ENCODE measurements around the gene CEBPB. TPM values are rescaled to one million over a fixed set of nuclear protein-coding genes. Genes with fewer than 3 reads are reported as not detected.
A peak's percentile ranks its signal among the peaks of the same experiment; 100 is the strongest.
"Not testable (repeated sequence)": the region's sequence is repeated elsewhere in the genome, so short reads cannot be mapped to it uniquely, and the experiment has no call there.

Gene CEBPB
- total RNA-seq, 1 experiment from 2014 or later = 226 TPM

GRCh38 chr20:50152394-50153152 lies 38.1 kb upstream of the CEBPB start:
- H3K9me3 Mint-ChIP-seq (ENCODE audit: unreplicated experiment) = no peaks in the 10 kb centered on the region
- peak overlapping the region; percentile 94 for H3K27ac Mint-ChIP-seq (ENCODE audit: low read depth, unreplicated experiment)
- POLR2A ChIA-PET = interaction anchor here (0.5 to 19.2 kb wide), 36 partner anchors 9 to 777 kb away, joined by 3 to 386 read pairs (median 4); partner anchors contain the start of genes PTPN1 and UBE2V1
- no peaks in the 10 kb centered on the region for H3K27me3 Mint-ChIP-seq (ENCODE audit: insufficient read depth, unreplicated experiment)
- CTCF ChIA-PET = interaction anchor here (0.6 to 8.5 kb wide), 32 partner anchors 9 to 1299 kb away, joined by 3 to 408 read pairs (median 5); partner anchors contain the start of gene UBE2V1
- peaks cover 52% of the 10 kb centered on the region for H3K4me1 Mint-ChIP-seq (ENCODE audit: insufficient read depth, unreplicated experiment)
- BruUV-seq (replicated peaks) = no TSS peak
- peak overlapping the region; percentile 87 for H3K4me3 Mint-ChIP-seq (ENCODE audit: unreplicated experiment)
- peaks cover 13% of the 10 kb centered on the region for H3K36me3 Mint-ChIP-seq (ENCODE audit: insufficient read depth, unreplicated experiment)
- peak; percentile 76 for DNase-seq (ENCODE audit: unreplicated experiment)
- intact Hi-C loops (cut with micrococcal nuclease) = loop anchor here (1.0 kb wide), 2 partner anchors 14 to 31 kb away; no protein-coding TSS in a partner anchor
- TF ChIP-seq CTCF (IDR thresholded peaks at IDR 0.05; ENCODE audit: unreplicated experiment) = peak; percentile 40

GRCh38 chr20:50153153-50153499 lies 37.5 kb upstream of the CEBPB start:
- DNase-seq (ENCODE audit: unreplicated experiment) = peak; percentile 24
- Mint-ChIP-seq H3K9me3 (ENCODE audit: unreplicated experiment) (no peaks in the 10 kb centered on the region), H3K36me3 (ENCODE audit: insufficient read depth, unreplicated experiment) (peaks cover 13% of the 10 kb centered on the region), H3K4me3 (ENCODE audit: unreplicated experiment) (peak overlapping the region; percentile 87), H3K27me3 (ENCODE audit: insufficient read depth, unreplicated experiment) (no peaks in the 10 kb centered on the region), H3K4me1 (ENCODE audit: insufficient read depth, unreplicated experiment) (peaks cover 49% of the 10 kb centered on the region), H3K27ac (ENCODE audit: low read depth, unreplicated experiment) (peak overlapping the region; percentile 94)
- intact Hi-C loops (cut with micrococcal nuclease) = loop anchor here (1.0 kb wide), 1 partner anchor 13 kb away; no protein-coding TSS in a partner anchor
- TSS peak; percentile 34 for BruUV-seq (replicated peaks)
- CTCF ChIA-PET = interaction anchor here (0.5 to 8.5 kb wide), 29 partner anchors 8 to 1299 kb away, joined by 3 to 408 read pairs (median 5); partner anchors contain the start of gene UBE2V1
- POLR2A ChIA-PET = interaction anchor here (0.5 to 19.2 kb wide), 35 partner anchors 9 to 1533 kb away, joined by 3 to 386 read pairs (median 5); partner anchors contain the start of genes PTPN1 and UBE2V1
- TF ChIP-seq CTCF (IDR thresholded peaks at IDR 0.05; ENCODE audit: unreplicated experiment) = no peak

- POLR2A ChIA-PET = interaction anchor here (0.6 to 19.2 kb wide), 34 partner anchors 9 to 1533 kb away, joined by 3 to 386 read pairs (median 6); partner anchors contain the start of genes PTPN1 and UBE2V1
- H3K27me3 Mint-ChIP-seq (ENCODE audit: insufficient read depth, unreplicated experiment) = no peaks in the 10 kb centered on the region
- peak within 1 kb of the TSS; percentile 87 for H3K4me3 Mint-ChIP-seq (ENCODE audit: unreplicated experiment)
- no peaks in the 10 kb centered on the region for H3K9me3 Mint-ChIP-seq (ENCODE audit: unreplicated experiment)
- DNase-seq (ENCODE audit: unreplicated experiment) = peak; percentile 85
- CTCF ChIA-PET = interaction anchor here (0.5 to 8.5 kb wide), 22 partner anchors 7 to 1203 kb away, joined by 3 to 408 read pairs (median 6); partner anchors contain the start of genes ADNP and UBE2V1
- peak within 1 kb of the TSS; percentile 94 for H3K27ac Mint-ChIP-seq (ENCODE audit: low read depth, unreplicated experiment)
- intact Hi-C loops (cut with micrococcal nuclease) = loop anchor here (1.0 kb wide), 1 partner anchor 13 kb away; no protein-coding TSS in a partner anchor
- TF ChIP-seq CTCF (IDR thresholded peaks at IDR 0.05; ENCODE audit: unreplicated experiment) = no peak
- H3K36me3 Mint-ChIP-seq (ENCODE audit: insufficient read depth, unreplicated experiment) = peaks cover 13% of the 10 kb centered on the region
- H3K4me1 Mint-ChIP-seq (ENCODE audit: insufficient read depth, unreplicated experiment) = peaks cover 44% of the 10 kb centered on the region
- BruUV-seq (replicated peaks) = no TSS peak
Measured at GRCh38 chr20:50153500-50154377, 36.9 kb upstream of the CEBPB start, which contains the start of gene PEDS1. PEDS1 (minus strand) TSS chr20:50153723; CDS start chr20:50153637, 86 bp downstream.

- intact Hi-C loops (cut with micrococcal nuclease); BruUV-seq (replicated peaks); H3K27me3 Mint-ChIP-seq (ENCODE audit: insufficient read depth, unreplicated experiment); H3K9me3 Mint-ChIP-seq (ENCODE audit: unreplicated experiment); H3K4me3 Mint-ChIP-seq (ENCODE audit: unreplicated experiment); H3K27ac Mint-ChIP-seq (ENCODE audit: low read depth, unreplicated experiment); DNase-seq (ENCODE audit: unreplicated experiment); H3K36me3 Mint-ChIP-seq (ENCODE audit: insufficient read depth, unreplicated experiment): not testable (repeated sequence)
- POLR2A ChIA-PET = interaction anchor here (0.7 to 1.8 kb wide), 5 partner anchors 9 to 279 kb away, joined by 3 to 9 read pairs (median 4); partner anchors contain the start of gene UBE2V1
- CTCF ChIA-PET = interaction anchor here (0.7 to 2.6 kb wide), 7 partner anchors 9 to 196 kb away, joined by 3 to 14 read pairs (median 4); partner anchors contain the start of gene UBE2V1
- peaks cover 17% of the 10 kb centered on the region for H3K4me1 Mint-ChIP-seq (ENCODE audit: insufficient read depth, unreplicated experiment)
Measured at GRCh38 chr20:50161494-50161893, 29.1 kb upstream of the CEBPB start.
